ENCODE measurements around the gene ZNF35.

GRCh38 chr3:44680921-44681455 is 32.5 kb downstream of the ZNF35 start:
- TF ChIP-seq CTCF (IDR thresholded peaks at IDR 0.05; ENCODE audit: insufficient read depth, low read depth, low read length) (no peak), EZH2 (IDR thresholded peaks at IDR 0.05; ENCODE audit: insufficient read depth, low read length) (no peak)
